PC-9 (cell line): ENCODE measurements around the gene FURIN. TPM values are rescaled to one million over a fixed set of nuclear protein-coding genes. Genes with fewer than 3 reads are reported as not detected.

Source experiments
- BruUV-seq: library from RNA; stranded (reverse); fragments of 400-500 nt; replicated peaks from 2 replicates; lab custom pipeline; 2021; lab: Mats Ljungman, UMichigan
- CTCF ChIA-PET: fragments of 300-600 bp; sonication (Branson Sonifier 250); formaldehyde crosslinking; loops from one replicate; lab custom pipeline; 2022; ENCODE audit warnings: antibody characterized with exemption; lab: Charles Lee
- POLR2A ChIA-PET: fragments of 300-600 bp; sonication (Branson Sonifier 250); formaldehyde crosslinking; loops from one replicate; lab custom pipeline; 2022; ENCODE audit warnings: antibody characterized with exemption; ENCODE audit not compliant: unreplicated experiment; lab: Charles Lee
- DNase-seq, 2 experiments: peaks; one replicate each; pipeline versions ENCODE4 v3.0.0 to v3.0.0-alpha.2; 2015 to 2022; ENCODE audit warnings: mixed read lengths in 1 of 2
- H2AFZ ChIP-seq: fragments of 200-600 bp; sonication (generic); 2 replicates; pipeline ENCODE4 v1.8.1; 2017; ENCODE audit warnings: antibody characterized with exemption
- H3F3A ChIP-seq: fragments of 200-600 bp; sonication (generic); 2 replicates; pipeline ENCODE4 v1.8.1; 2017; ENCODE audit warnings: antibody characterized with exemption, mild to moderate bottlenecking, low read depth; ENCODE audit not compliant: insufficient read depth
- H3K27ac ChIP-seq: fragments of 200-600 bp; sonication (generic); 2 replicates; pipeline ENCODE4 v1.6.1; 2016; ENCODE audit warnings: mixed run types
- H3K27me3 ChIP-seq: fragments of 200-600 bp; sonication (generic); 2 replicates; pipeline ENCODE4 v1.6.1; 2016; ENCODE audit warnings: low read depth, mixed run types; ENCODE audit not compliant: insufficient read depth
- H3K36me3 ChIP-seq: fragments of 200-600 bp; sonication (generic); 2 replicates; pipeline ENCODE4 v1.6.1; 2016; ENCODE audit warnings: low read depth, mixed run types
- H3K4me1 ChIP-seq: fragments of 200-600 bp; sonication (generic); replicated peaks from 2 replicates; pipeline ENCODE4 v1.6.1; 2016; ENCODE audit warnings: mixed run types; ENCODE audit not compliant: insufficient read depth
- H3K4me2 ChIP-seq: fragments of 200-600 bp; sonication (generic); 2 replicates; pipeline ENCODE4 v1.6.1; 2017; ENCODE audit warnings: mixed run types
- H3K4me3 ChIP-seq: fragments of 200-600 bp; sonication (generic); 2 replicates; pipeline ENCODE4 v1.6.1; 2016; ENCODE audit warnings: mixed run types
- H3K79me2 ChIP-seq: fragments of 200-600 bp; sonication (generic); 2 replicates; pipeline ENCODE4 v1.6.1; 2017; ENCODE audit warnings: low read depth, mixed run types
- H3K9me2 ChIP-seq: fragments of 200-600 bp; sonication (generic); 2 replicates; pipeline ENCODE4 v1.8.1; 2017; ENCODE audit warnings: mild to moderate bottlenecking; ENCODE audit not compliant: insufficient read depth
- H3K9me3 ChIP-seq: fragments of 200-600 bp; sonication (generic); 2 replicates; pipeline ENCODE4 v1.8.1; 2016; ENCODE audit warnings: low read depth; ENCODE audit not compliant: insufficient read depth
- H4K20me1 ChIP-seq: fragments of 200-600 bp; sonication (generic); 2 replicates; pipeline ENCODE4 v1.8.1; 2017; ENCODE audit not compliant: insufficient read depth
- CTCF ChIP-seq: fragments of 200-600 bp; sonication (generic); conservative IDR thresholded peaks from 2 replicates; pipeline ENCODE4 v1.6.1; 2017; ENCODE audit warnings: mixed run types, antibody characterized with exemption, mild to moderate bottlenecking, moderate library complexity
- EZH2 ChIP-seq: fragments of 200-600 bp; sonication (generic); IDR thresholded peaks from 2 replicates; pipeline ENCODE4 v1.8.0; 2017; ENCODE audit warnings: antibody characterized with exemption, low read depth
- intact Hi-C: fragments of 100-400 bp; cut with micrococcal nuclease; formaldehyde crosslinking; loops from one replicate; pipeline ENCODE4 v1.10.0; 2022; ENCODE audit not compliant: unreplicated experiment
- total RNA-seq: library from RNA; stranded (reverse); gene quantifications from 2 replicates; pipeline ENCODE4 v1.2.3, GENCODE V29; 2021

FURIN gene
- total RNA-seq, 1 experiment from 2014 or later = 50.4 TPM

GRCh38 chr15:90860450-90860849 lies 7.9 kb upstream of the FURIN start:
- peaks cover 66% of the 10 kb centered on the region for H3K4me1 ChIP-seq
- peak in 1 of 2 experiments; percentile 82 for DNase-seq
- intact Hi-C loops = no loop called here
- H3F3A ChIP-seq = peaks cover 48% of the 10 kb centered on the region
- ChIA-PET CTCF (no interaction called here), POLR2A (no interaction called here)
- H4K20me1 ChIP-seq = no peaks in the 10 kb centered on the region
- H3K4me2 ChIP-seq = peak overlapping the region; percentile 62
- H3K27me3 ChIP-seq = no peaks in the 10 kb centered on the region
- no peaks in the 10 kb centered on the region for H3K36me3 ChIP-seq
- BruUV-seq = no TSS peak
- no peak overlapping the region; the same call in 1 of the 2 replicates for H2AFZ ChIP-seq
- no peaks in the 10 kb centered on the region for H3K9me2 ChIP-seq
- H3K9me3 ChIP-seq = no peaks in the 10 kb centered on the region
- TF ChIP-seq CTCF (no peak), EZH2 (no peak)
- no peak overlapping the region for H3K4me3 ChIP-seq
- no peaks in the 10 kb centered on the region for H3K79me2 ChIP-seq
- peak overlapping the region; percentile 90 for H3K27ac ChIP-seq

- Histone ChIP-seq H3K4me3 (no peak overlapping the region; the same call in 1 of the 2 replicates), H2AFZ (no peak overlapping the region), H3K36me3 (no peaks in the 10 kb centered on the region), H3K27me3 (no peaks in the 10 kb centered on the region), H3K79me2 (no peaks in the 10 kb centered on the region), H3K27ac (peak overlapping the region; percentile 90), H3K9me3 (no peaks in the 10 kb centered on the region), H3F3A (peaks cover 48% of the 10 kb centered on the region), H3K4me2 (peak overlapping the region; percentile 62), H3K4me1 (peaks cover 66% of the 10 kb centered on the region), H4K20me1 (no peaks in the 10 kb centered on the region), H3K9me2 (no peaks in the 10 kb centered on the region)
- ChIA-PET POLR2A (no interaction called here), CTCF (no interaction called here)
- no TSS peak for BruUV-seq
- DNase-seq = peak in 1 of 2 experiments; percentile 94
- intact Hi-C loops = no loop called here
- TF ChIP-seq EZH2 (no peak), CTCF (no peak)
Measured at GRCh38 chr15:90860942-90861675, 7.3 kb upstream of the FURIN start.

GRCh38 chr15:90862487-90862886 lies 5.9 kb upstream of the FURIN start:
- Histone ChIP-seq H4K20me1 (no peaks in the 10 kb centered on the region), H3K9me2 (no peaks in the 10 kb centered on the region), H3K27me3 (no peaks in the 10 kb centered on the region), H3F3A (peaks cover 49% of the 10 kb centered on the region), H3K27ac (no peak overlapping the region), H3K4me3 (no peak overlapping the region), H2AFZ (no peak overlapping the region), H3K4me2 (0 out of 2 replicates have a peak overlapping the region, but pooled peaks have one; percentile 49), H3K36me3 (no peaks in the 10 kb centered on the region), H3K79me2 (no peaks in the 10 kb centered on the region), H3K9me3 (no peaks in the 10 kb centered on the region), H3K4me1 (peaks cover 68% of the 10 kb centered on the region)
- no peak for DNase-seq
- ChIA-PET CTCF (no interaction called here), POLR2A (no interaction called here)
- TF ChIP-seq CTCF (no peak), EZH2 (no peak)
- BruUV-seq = no TSS peak
- intact Hi-C loops = no loop called here
